Measurements from ENCODE around the gene ATP8A2.

Gene ATP8A2

GRCh38 chr13:25722893-25723292 is 351.1 kb downstream of the ATP8A2 start:
- H3K27me3 ChIP-seq (ENCODE audit: control insufficient read depth in 1 of 2, insufficient read depth in 2 of 2, low read length in 2 of 2), result no peaks in the 10 kb centered on the region
- no peaks in the 10 kb centered on the region for H3K36me3 ChIP-seq (ENCODE audit: control insufficient read depth in 2 of 2, insufficient read depth in 2 of 2, low read length in 2 of 2)
- H3K9ac ChIP-seq (ENCODE audit: low read length in 2 of 2), result no peak overlapping the region
- H3K4me3 ChIP-seq (ENCODE audit: low read length in 2 of 2), result no peak overlapping the region
- no peaks in the 10 kb centered on the region for H3K9me3 ChIP-seq (ENCODE audit: control insufficient read depth in 2 of 2, low read length in 2 of 2)
- H3K27ac ChIP-seq (ENCODE audit: low read length), result no peak overlapping the region
- H3K4me1 ChIP-seq (ENCODE audit: control insufficient read depth, insufficient read depth, low read length), result no peaks in the 10 kb centered on the region

GRCh38 chr13:25725104-25725503 is 353.3 kb downstream of the ATP8A2 start:
- no peaks in the 10 kb centered on the region for H3K4me1 ChIP-seq (ENCODE audit: control insufficient read depth, insufficient read depth, low read length)
- no peak overlapping the region for H3K9ac ChIP-seq (ENCODE audit: low read length in 2 of 2)
- no peaks in the 10 kb centered on the region for H3K27me3 ChIP-seq (ENCODE audit: control insufficient read depth in 1 of 2, insufficient read depth in 2 of 2, low read length in 2 of 2)
- H3K36me3 ChIP-seq (ENCODE audit: control insufficient read depth in 2 of 2, insufficient read depth in 2 of 2, low read length in 2 of 2), result no peaks in the 10 kb centered on the region
- no peak overlapping the region for H3K27ac ChIP-seq (ENCODE audit: low read length)
- no peak overlapping the region for H3K4me3 ChIP-seq (ENCODE audit: low read length in 2 of 2)
- H3K9me3 ChIP-seq (ENCODE audit: control insufficient read depth in 2 of 2, low read length in 2 of 2), result no peaks in the 10 kb centered on the region

GRCh38 chr13:25727250-25727649 is 355.5 kb downstream of the ATP8A2 start:
- Histone ChIP-seq H3K36me3 (ENCODE audit: control insufficient read depth in 2 of 2, insufficient read depth in 2 of 2, low read length in 2 of 2) (no peaks in the 10 kb centered on the region), H3K27me3 (ENCODE audit: control insufficient read depth in 1 of 2, insufficient read depth in 2 of 2, low read length in 2 of 2) (no peaks in the 10 kb centered on the region), H3K4me1 (ENCODE audit: control insufficient read depth, insufficient read depth, low read length) (no peaks in the 10 kb centered on the region), H3K9ac (ENCODE audit: low read length in 2 of 2) (no peak overlapping the region), H3K9me3 (ENCODE audit: control insufficient read depth in 2 of 2, low read length in 2 of 2) (no peaks in the 10 kb centered on the region), H3K27ac (ENCODE audit: low read length) (no peak overlapping the region), H3K4me3 (ENCODE audit: low read length in 2 of 2) (no peak overlapping the region)

- no peak overlapping the region for H3K27ac ChIP-seq (ENCODE audit: low read length)
- no peaks in the 10 kb centered on the region for H3K4me1 ChIP-seq (ENCODE audit: control insufficient read depth, insufficient read depth, low read length)
- H3K36me3 ChIP-seq (ENCODE audit: control insufficient read depth in 2 of 2, insufficient read depth in 2 of 2, low read length in 2 of 2), result no peaks in the 10 kb centered on the region
- no peaks in the 10 kb centered on the region for H3K27me3 ChIP-seq (ENCODE audit: control insufficient read depth in 1 of 2, insufficient read depth in 2 of 2, low read length in 2 of 2)
- H3K4me3 ChIP-seq (ENCODE audit: low read length in 2 of 2), result no peak overlapping the region
- H3K9me3 ChIP-seq (ENCODE audit: control insufficient read depth in 2 of 2, low read length in 2 of 2), result no peaks in the 10 kb centered on the region
- H3K9ac ChIP-seq (ENCODE audit: low read length in 2 of 2), result no peak overlapping the region
Observed at GRCh38 chr13:25727810-25728209, 356.0 kb downstream of the ATP8A2 start.

GRCh38 chr13:25729201-25729600 is 357.4 kb downstream of the ATP8A2 start:
- Histone ChIP-seq H3K36me3 (ENCODE audit: control insufficient read depth in 2 of 2, insufficient read depth in 2 of 2, low read length in 2 of 2) (no peaks in the 10 kb centered on the region), H3K27ac (ENCODE audit: low read length) (no peak overlapping the region), H3K9me3 (ENCODE audit: control insufficient read depth in 2 of 2, low read length in 2 of 2) (no peaks in the 10 kb centered on the region), H3K27me3 (ENCODE audit: control insufficient read depth in 1 of 2, insufficient read depth in 2 of 2, low read length in 2 of 2) (no peaks in the 10 kb centered on the region), H3K4me3 (ENCODE audit: low read length in 2 of 2) (no peak overlapping the region), H3K9ac (ENCODE audit: low read length in 2 of 2) (no peak overlapping the region), H3K4me1 (ENCODE audit: control insufficient read depth, insufficient read depth, low read length) (no peaks in the 10 kb centered on the region)

GRCh38 chr13:25731037-25731436 is 359.3 kb downstream of the ATP8A2 start:
- H3K4me3 ChIP-seq (ENCODE audit: low read length in 2 of 2), result no peak overlapping the region
- no peaks in the 10 kb centered on the region for H3K36me3 ChIP-seq (ENCODE audit: control insufficient read depth in 2 of 2, insufficient read depth in 2 of 2, low read length in 2 of 2)
- no peak overlapping the region for H3K9ac ChIP-seq (ENCODE audit: low read length in 2 of 2)
- H3K9me3 ChIP-seq (ENCODE audit: control insufficient read depth in 2 of 2, low read length in 2 of 2), result no peaks in the 10 kb centered on the region
- H3K27me3 ChIP-seq (ENCODE audit: control insufficient read depth in 1 of 2, insufficient read depth in 2 of 2, low read length in 2 of 2), result no peaks in the 10 kb centered on the region
- no peaks in the 10 kb centered on the region for H3K4me1 ChIP-seq (ENCODE audit: control insufficient read depth, insufficient read depth, low read length)
- no peak overlapping the region for H3K27ac ChIP-seq (ENCODE audit: low read length)

GRCh38 chr13:25731536-25731935 is 359.8 kb downstream of the ATP8A2 start:
- Histone ChIP-seq H3K4me1 (ENCODE audit: control insufficient read depth, insufficient read depth, low read length) (no peaks in the 10 kb centered on the region), H3K9ac (ENCODE audit: low read length in 2 of 2) (no peak overlapping the region), H3K27me3 (ENCODE audit: control insufficient read depth in 1 of 2, insufficient read depth in 2 of 2, low read length in 2 of 2) (no peaks in the 10 kb centered on the region), H3K4me3 (ENCODE audit: low read length in 2 of 2) (no peak overlapping the region), H3K9me3 (ENCODE audit: control insufficient read depth in 2 of 2, low read length in 2 of 2) (no peaks in the 10 kb centered on the region), H3K36me3 (ENCODE audit: control insufficient read depth in 2 of 2, insufficient read depth in 2 of 2, low read length in 2 of 2) (no peaks in the 10 kb centered on the region), H3K27ac (ENCODE audit: low read length) (no peak overlapping the region)

GRCh38 chr13:25732111-25732865 is 360.5 kb downstream of the ATP8A2 start:
- H3K27me3 ChIP-seq (ENCODE audit: control insufficient read depth in 1 of 2, insufficient read depth in 2 of 2, low read length in 2 of 2), result no peaks in the 10 kb centered on the region
- H3K4me3 ChIP-seq (ENCODE audit: low read length in 2 of 2), result no peak overlapping the region
- H3K9ac ChIP-seq (ENCODE audit: low read length in 2 of 2), result no peak overlapping the region
- no peaks in the 10 kb centered on the region for H3K4me1 ChIP-seq (ENCODE audit: control insufficient read depth, insufficient read depth, low read length)
- H3K36me3 ChIP-seq (ENCODE audit: control insufficient read depth in 2 of 2, insufficient read depth in 2 of 2, low read length in 2 of 2), result no peaks in the 10 kb centered on the region
- no peaks in the 10 kb centered on the region for H3K9me3 ChIP-seq (ENCODE audit: control insufficient read depth in 2 of 2, low read length in 2 of 2)
- no peak overlapping the region for H3K27ac ChIP-seq (ENCODE audit: low read length)

GRCh38 chr13:25733001-25733491 is 361.3 kb downstream of the ATP8A2 start:
- Histone ChIP-seq H3K4me1 (ENCODE audit: control insufficient read depth, insufficient read depth, low read length) (no peaks in the 10 kb centered on the region), H3K27me3 (ENCODE audit: control insufficient read depth in 1 of 2, insufficient read depth in 2 of 2, low read length in 2 of 2) (no peaks in the 10 kb centered on the region), H3K27ac (ENCODE audit: low read length) (no peak overlapping the region)

GRCh38 chr13:25733696-25734435 is 362.1 kb downstream of the ATP8A2 start:
- Histone ChIP-seq H3K27ac (ENCODE audit: low read length) (no peak overlapping the region), H3K4me3 (ENCODE audit: low read length in 2 of 2) (no peak overlapping the region), H3K36me3 (ENCODE audit: control insufficient read depth in 2 of 2, insufficient read depth in 2 of 2, low read length in 2 of 2) (no peaks in the 10 kb centered on the region), H3K4me1 (ENCODE audit: control insufficient read depth, insufficient read depth, low read length) (no peaks in the 10 kb centered on the region), H3K9ac (ENCODE audit: low read length in 2 of 2) (no peak overlapping the region), H3K27me3 (ENCODE audit: control insufficient read depth in 1 of 2, insufficient read depth in 2 of 2, low read length in 2 of 2) (no peaks in the 10 kb centered on the region), H3K9me3 (ENCODE audit: control insufficient read depth in 2 of 2, low read length in 2 of 2) (no peaks in the 10 kb centered on the region)

More at GRCh38 chr13:25733001-25733491, 361.3 kb downstream of the ATP8A2 start:
- no peaks in the 10 kb centered on the region for H3K9me3 ChIP-seq (ENCODE audit: control insufficient read depth in 2 of 2, low read length in 2 of 2)
- H3K9ac ChIP-seq (ENCODE audit: low read length in 2 of 2), result no peak overlapping the region
- no peak overlapping the region for H3K4me3 ChIP-seq (ENCODE audit: low read length in 2 of 2)
- H3K36me3 ChIP-seq (ENCODE audit: control insufficient read depth in 2 of 2, insufficient read depth in 2 of 2, low read length in 2 of 2), result no peaks in the 10 kb centered on the region
